Measurements from ENCODE around the gene LAYN.

- no peak for TF ChIP-seq EP300 (IDR thresholded peaks at IDR 0.05; ENCODE audit: low read depth)
- no peak for TF ChIP-seq CTCF (IDR thresholded peaks at IDR 0.05)
These were observed 30.2 kb upstream of the LAYN start for GRCh38 chr11:111510311-111510710.
